ENCODE data around the gene NMNAT2.

DNA sequence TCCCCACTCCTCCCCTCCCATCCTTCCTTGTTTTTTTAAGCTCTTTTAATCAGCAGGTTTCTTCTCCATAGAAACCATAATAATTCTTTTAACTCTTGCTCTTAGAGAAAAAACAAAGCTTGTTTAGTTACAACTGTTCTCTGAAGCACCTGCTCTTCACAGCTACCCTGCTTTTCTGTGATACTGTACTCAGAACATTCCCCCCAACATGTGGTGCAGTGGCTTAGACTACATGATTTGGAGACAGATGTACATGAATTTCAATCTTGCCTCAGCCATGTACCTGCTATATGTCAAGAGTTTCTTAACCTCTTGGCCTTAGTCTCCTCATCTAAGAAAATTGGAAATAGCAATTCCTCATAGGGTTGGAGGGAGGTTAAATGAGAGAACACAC, 198.6 kb downstream of the NMNAT2 start:
- TF ChIP-seq POLR2A (IDR thresholded peaks at IDR 0.05): no peak
- TF ChIP-seq, protein P1, sequence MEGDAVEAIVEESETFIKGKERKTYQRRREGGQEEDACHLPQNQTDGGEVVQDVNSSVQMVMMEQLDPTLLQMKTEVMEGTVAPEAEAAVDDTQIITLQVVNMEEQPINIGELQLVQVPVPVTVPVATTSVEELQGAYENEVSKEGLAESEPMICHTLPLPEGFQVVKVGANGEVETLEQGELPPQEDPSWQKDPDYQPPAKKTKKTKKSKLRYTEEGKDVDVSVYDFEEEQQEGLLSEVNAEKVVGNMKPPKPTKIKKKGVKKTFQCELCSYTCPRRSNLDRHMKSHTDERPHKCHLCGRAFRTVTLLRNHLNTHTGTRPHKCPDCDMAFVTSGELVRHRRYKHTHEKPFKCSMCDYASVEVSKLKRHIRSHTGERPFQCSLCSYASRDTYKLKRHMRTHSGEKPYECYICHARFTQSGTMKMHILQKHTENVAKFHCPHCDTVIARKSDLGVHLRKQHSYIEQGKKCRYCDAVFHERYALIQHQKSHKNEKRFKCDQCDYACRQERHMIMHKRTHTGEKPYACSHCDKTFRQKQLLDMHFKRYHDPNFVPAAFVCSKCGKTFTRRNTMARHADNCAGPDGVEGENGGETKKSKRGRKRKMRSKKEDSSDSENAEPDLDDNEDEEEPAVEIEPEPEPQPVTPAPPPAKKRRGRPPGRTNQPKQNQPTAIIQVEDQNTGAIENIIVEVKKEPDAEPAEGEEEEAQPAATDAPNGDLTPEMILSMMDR (IDR thresholded peaks at IDR 0.05): no peak
- TF ChIP-seq POLR2AphosphoS5 (IDR thresholded peaks at IDR 0.05): no peak

All from transverse colon (tissue), 4 donors.